GM12875 (cell line): Measurements from ENCODE around the gene ARHGEF17.
A peak's percentile ranks its signal among the peaks of the same experiment; 100 is the strongest.

Experiments
- H3K4me3 ChIP-seq: one replicate; pipeline ENCODE4 v1.5.1; 2011; ENCODE audit warnings: low read depth, low read length, control low read depth
- CTCF ChIP-seq: IDR thresholded peaks from 2 replicates; pipeline ENCODE4 v1.5.1; 2011; ENCODE audit warnings: low read depth, mild to moderate bottlenecking, control low read depth, inconsistent platforms, low read length, moderate library complexity, borderline replicate concordance; ENCODE audit not compliant: insufficient read depth

The ARHGEF17 gene

GRCh38 chr11:73288873-73289707 is 19.0 kb upstream of the ARHGEF17 start:
- H3K4me3 ChIP-seq, result peak overlapping the region; percentile 8

GRCh38 chr11:73290536-73290935 is 17.5 kb upstream of the ARHGEF17 start:
- no peak for TF ChIP-seq CTCF
- no peak overlapping the region for H3K4me3 ChIP-seq

More at GRCh38 chr11:73288873-73289707, 19.0 kb upstream of the ARHGEF17 start:
- peak; percentile 96 for TF ChIP-seq CTCF

DNA sequence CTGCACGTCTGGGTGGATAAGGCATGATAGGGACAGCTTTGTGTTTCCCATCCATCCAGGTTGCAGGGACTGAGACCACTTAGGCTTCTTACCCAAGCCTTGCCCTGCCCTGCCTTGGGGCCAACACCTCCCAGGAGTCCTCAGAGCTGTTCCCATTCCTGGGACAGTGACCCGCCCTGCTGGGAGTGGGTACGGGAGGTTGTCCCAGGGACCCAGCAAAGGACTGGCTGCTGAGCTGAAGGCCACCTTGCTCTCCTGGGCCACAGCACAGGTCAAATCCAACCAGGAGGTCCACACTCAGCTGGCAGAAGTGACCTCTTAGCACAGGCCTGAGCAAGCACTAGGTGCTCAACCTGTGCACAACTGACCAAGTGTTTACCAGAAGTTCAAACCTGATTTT is 16.9 kb upstream of the ARHGEF17 start:
- H3K4me3 ChIP-seq, result no peak overlapping the region
- TF ChIP-seq CTCF, result no peak

- H3K4me3 ChIP-seq, result no peak overlapping the region
- no peak for TF ChIP-seq CTCF
Measured at GRCh38 chr11:73291781-73292524, 16.1 kb upstream of the ARHGEF17 start.

GRCh38 chr11:73292525-73292894 is 15.6 kb upstream of the ARHGEF17 start:
- H3K4me3 ChIP-seq, result no peak overlapping the region
- TF ChIP-seq CTCF, result no peak

- TF ChIP-seq CTCF, result no peak
- H3K4me3 ChIP-seq, result no peak overlapping the region
Measured at GRCh38 chr11:73293356-73293936, 14.6 kb upstream of the ARHGEF17 start.

DNA sequence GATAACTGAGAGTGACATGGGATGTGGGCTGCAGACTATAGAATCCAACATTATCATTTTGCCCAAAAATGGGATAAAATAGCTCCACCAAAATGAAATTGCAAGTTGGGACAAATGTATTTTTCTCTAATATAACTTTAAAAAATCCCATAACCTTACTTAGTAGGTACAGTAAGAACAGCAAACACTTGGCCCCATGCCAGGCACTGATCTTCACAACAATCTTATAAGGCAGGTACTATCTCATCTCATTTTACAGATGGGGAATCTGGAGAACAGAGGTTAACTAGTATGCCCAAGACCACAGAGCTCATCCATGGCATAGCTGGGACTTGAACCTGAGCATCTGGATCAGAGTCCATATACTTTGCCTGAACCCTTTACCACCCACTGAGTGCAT is 13.5 kb upstream of the ARHGEF17 start:
- no peak overlapping the region for H3K4me3 ChIP-seq
- TF ChIP-seq CTCF, result no peak
